GM12872 (cell line): ENCODE measurements around the gene NBEAL2.

Experiments
- CTCF ChIP-seq: IDR thresholded peaks from 3 replicates; pipeline ENCODE4 v1.5.1; 2011; ENCODE audit warnings: low read depth, mild to moderate bottlenecking, low read length, moderate library complexity; ENCODE audit not compliant: insufficient read depth

NBEAL2 gene

GRCh38 chr3:46970391-46971091 lies 8.9 kb upstream of the NBEAL2 start:
- TF ChIP-seq CTCF = no peak

- TF ChIP-seq CTCF = no peak
Measured at GRCh38 chr3:46971151-46971550, 8.3 kb upstream of the NBEAL2 start.

GRCh38 chr3:46971742-46972141 lies 7.7 kb upstream of the NBEAL2 start:
- TF ChIP-seq CTCF = no peak

- no peak for TF ChIP-seq CTCF
Measured at GRCh38 chr3:46972396-46972795, 7.1 kb upstream of the NBEAL2 start.

GRCh38 chr3:46974421-46975171 lies 4.9 kb upstream of the NBEAL2 start:
- TF ChIP-seq CTCF = no peak

- TF ChIP-seq CTCF = no peak
Measured at GRCh38 chr3:46976326-46977190, 2.9 kb upstream of the NBEAL2 start, which contains the start of gene CCDC12. Gene CCDC12 (minus strand): TSS chr3:46976745. CDS start chr3:46976732, 13 bp downstream.

GRCh38 chr3:46977811-46978195 lies 1.7 kb upstream of the NBEAL2 start:
- no peak for TF ChIP-seq CTCF
